ENCODE data around the gene MAN2A2.
"Not testable (repeated sequence)": the region's sequence is repeated elsewhere in the genome, so short reads cannot be mapped to it uniquely, and the experiment has no call there.

MAN2A2 gene

GRCh38 chr15:90884719-90885431 is 18.2 kb upstream of the MAN2A2 start:
- DNase-seq = no peak

GRCh38 chr15:90885432-90886290 is 17.4 kb upstream of the MAN2A2 start:
- peak; percentile 76 to 79 for DNase-seq

GRCh38 chr15:90886291-90886614 is 16.8 kb upstream of the MAN2A2 start:
- DNase-seq = no peak

- DNase-seq = no peak
Measured at GRCh38 chr15:90887037-90887481, 16.0 kb upstream of the MAN2A2 start.

GRCh38 chr15:90889313-90889730 is 13.8 kb upstream of the MAN2A2 start:
- no peak for DNase-seq

- DNase-seq = no peak
Measured at GRCh38 chr15:90889736-90890456, 13.2 kb upstream of the MAN2A2 start.

- DNase-seq = no peak
Measured at GRCh38 chr15:90890839-90891238, 12.3 kb upstream of the MAN2A2 start.

- no peak for DNase-seq
Measured at GRCh38 chr15:90891346-90891949, 11.7 kb upstream of the MAN2A2 start.

GRCh38 chr15:90892023-90892422 is 11.1 kb upstream of the MAN2A2 start:
- no peak for DNase-seq

GRCh38 chr15:90892498-90893174 is 10.5 kb upstream of the MAN2A2 start:
- DNase-seq = no peak

GRCh38 chr15:90893175-90894090 is 9.7 kb upstream of the MAN2A2 start:
- DNase-seq = no peak

GRCh38 chr15:90895571-90896117 is 7.5 kb upstream of the MAN2A2 start:
- no peak for DNase-seq

- not testable (repeated sequence) for DNase-seq
Measured at GRCh38 chr15:90897131-90897655, 5.9 kb upstream of the MAN2A2 start.

GRCh38 chr15:90901175-90902039 is 1.7 kb upstream of the MAN2A2 start:
- DNase-seq = no peak

- DNase-seq = peak; percentile 55 to 60
Measured at GRCh38 chr15:90902040-90902839, 862 bp upstream of the MAN2A2 start.

- DNase-seq = no peak
Measured at GRCh38 chr15:90903733-90904536, 833 bp downstream of the MAN2A2 start.

- DNase-seq = no peak
Measured at GRCh38 chr15:90904746-90905145, 1.6 kb downstream of the MAN2A2 start.

Measured in activated CD4-positive, alpha-beta T cell treated with anti-CD3 and anti-CD28 coated beads, Interleukin-2, amount 50 U/mL, for 4 hours (primary cell).